ENCODE data around the gene UBASH3B. TPM values are rescaled to one million over a fixed set of nuclear protein-coding genes. Genes with fewer than 3 reads are reported as not detected.
"Not testable (repeated sequence)": the region's sequence is repeated elsewhere in the genome, so short reads cannot be mapped to it uniquely, and the experiment has no call there.

UBASH3B gene
- total RNA-seq, 1 donor from 2014 or later: 4.2 TPM

DNA sequence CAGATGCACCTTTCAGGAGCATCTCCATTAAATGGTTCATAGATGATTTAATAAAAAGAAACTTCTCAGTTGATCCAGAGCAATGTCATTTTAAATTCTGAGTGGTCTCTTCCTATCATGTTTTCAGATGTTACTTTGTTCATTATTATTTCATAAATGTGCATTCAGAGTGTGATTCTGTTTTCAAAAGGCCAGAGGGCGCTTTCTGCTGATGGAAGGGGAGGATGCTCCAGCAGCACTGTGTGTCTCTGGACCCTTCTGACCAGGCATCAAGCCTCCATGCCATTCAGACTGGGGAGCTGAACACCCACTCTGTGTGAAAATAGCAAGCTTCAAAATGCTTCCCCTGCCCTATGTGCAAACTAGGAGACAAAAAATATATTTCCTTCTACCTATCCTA lies 158.9 kb downstream of the UBASH3B start:
- no peak for DNase-seq (ENCODE audit: low spot score)
- intact Hi-C loops (cut with DNase I): no loop called here

DNA sequence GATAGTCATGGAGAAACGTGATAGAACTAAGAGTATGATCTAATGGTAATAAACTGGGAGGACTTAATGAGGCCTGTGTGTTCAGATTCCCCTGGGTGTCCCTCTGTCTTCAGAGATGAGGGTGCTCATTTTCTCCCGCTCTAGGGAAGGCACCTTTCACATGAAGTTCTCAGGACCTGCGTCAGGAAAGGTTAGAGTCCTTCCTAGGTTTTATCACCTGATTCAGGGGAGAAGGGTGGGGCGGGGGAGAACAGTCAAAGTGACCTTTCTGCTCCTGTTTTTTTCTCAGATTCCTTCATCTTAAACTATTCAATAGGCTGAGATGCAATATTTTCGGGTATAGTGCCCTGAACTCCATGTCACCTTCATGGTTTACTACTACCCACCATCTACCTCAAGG lies 160.4 kb downstream of the UBASH3B start:
- DNase-seq (ENCODE audit: low spot score): no peak
- intact Hi-C loops (cut with DNase I): no loop called here

DNA sequence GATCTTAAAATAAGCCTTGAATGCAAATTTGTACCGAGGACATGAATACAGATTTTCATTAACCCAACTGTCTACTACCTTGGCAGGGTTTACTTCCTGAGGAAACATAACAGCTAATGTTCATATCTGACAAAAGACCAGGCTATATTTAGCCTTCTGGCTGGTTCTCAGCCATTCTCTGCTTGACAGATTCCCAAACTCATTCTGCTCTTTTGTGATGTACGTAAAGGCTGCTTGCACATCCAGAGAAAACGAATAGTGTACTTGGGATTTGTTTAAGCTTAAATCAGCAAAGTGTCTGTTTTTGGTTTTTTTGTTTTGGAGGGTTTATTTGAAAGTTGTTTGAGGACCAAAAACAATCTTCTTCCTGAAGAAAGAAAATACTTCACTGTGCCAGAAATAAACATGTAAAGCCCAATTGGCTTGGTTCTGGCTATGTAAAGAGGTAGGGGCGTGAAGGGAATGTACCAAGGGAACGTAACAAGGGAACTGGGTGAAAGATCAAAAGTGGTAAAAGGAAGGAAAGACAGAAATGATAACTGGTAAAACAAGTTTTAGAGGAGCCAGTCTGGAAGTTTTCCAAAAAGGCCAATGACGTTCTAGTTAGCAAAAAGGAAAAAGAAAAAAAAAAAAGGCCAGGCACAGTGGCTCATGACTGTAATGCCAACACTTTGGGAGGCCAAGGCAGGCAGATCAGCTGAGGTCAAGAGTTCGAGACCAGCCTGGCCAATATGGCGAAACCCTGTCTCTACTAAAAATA lies 161.4 kb downstream of the UBASH3B start:
- intact Hi-C loops (cut with DNase I): no loop called here

DNA sequence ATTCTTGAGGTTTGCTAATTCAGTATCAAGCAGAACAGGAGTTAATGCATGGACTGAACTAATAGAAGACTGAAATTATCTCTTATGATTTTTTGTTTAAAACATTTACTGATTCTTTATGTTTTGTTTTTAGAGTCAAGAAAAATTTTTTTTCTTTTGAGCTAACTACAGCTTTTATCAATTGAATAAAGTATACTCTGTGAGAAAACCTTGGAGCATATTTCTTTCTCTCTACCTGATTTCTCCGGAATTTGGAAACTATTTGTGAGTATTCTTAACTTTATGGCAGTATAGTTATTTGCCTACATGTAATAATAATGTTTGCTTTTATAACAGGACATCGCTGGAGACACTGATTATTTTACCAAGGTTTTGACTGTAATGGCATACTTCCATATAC lies 164.6 kb downstream of the UBASH3B start:
- intact Hi-C loops (cut with DNase I): no loop called here
- DNase-seq (ENCODE audit: low spot score): no peak

More for the DNA sequence above, 161.4 kb downstream of the UBASH3B start:
- DNase-seq (ENCODE audit: low spot score): no peak

DNA sequence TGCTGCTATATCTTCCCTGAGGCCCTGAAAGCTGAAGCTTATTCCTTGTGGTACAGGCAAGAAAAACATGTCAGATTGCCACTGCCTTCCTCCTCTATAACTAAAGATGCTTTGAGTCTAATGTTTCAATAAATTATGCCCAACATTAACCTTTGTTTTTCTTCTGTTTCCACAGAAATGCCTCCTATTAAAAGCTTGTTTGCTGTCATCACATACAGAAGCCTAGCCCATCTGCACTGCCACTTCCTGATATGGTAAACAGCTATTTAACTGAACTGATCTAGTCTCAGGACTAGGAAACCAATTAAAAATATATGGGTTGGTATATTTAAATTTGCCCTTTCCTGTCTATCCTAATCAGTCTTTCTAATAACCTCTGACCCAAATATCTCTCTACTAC lies 165.6 kb downstream of the UBASH3B start:
- intact Hi-C loops (cut with DNase I): no loop called here
- DNase-seq (ENCODE audit: low spot score): no peak

DNA sequence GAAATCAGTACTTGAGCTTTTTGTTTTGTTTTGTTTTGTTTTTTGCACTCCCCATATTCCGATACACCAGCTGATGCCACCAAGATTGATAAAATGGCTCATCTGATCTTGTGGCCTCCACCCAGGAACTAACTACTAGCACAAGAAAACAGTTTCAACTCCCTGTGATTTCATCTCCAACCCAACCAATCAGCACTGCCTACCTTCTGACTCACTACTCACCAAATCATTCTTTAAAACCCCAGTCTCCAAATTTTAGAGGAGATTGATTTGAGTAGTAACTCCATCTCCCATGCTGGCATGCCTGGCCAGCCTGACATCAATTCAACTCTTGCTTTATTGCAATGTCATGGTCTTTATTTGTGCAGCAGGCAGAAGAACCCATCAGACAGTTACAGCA lies 166.7 kb downstream of the UBASH3B start:
- intact Hi-C loops (cut with DNase I): no loop called here
- DNase-seq (ENCODE audit: low spot score): no peak

DNA sequence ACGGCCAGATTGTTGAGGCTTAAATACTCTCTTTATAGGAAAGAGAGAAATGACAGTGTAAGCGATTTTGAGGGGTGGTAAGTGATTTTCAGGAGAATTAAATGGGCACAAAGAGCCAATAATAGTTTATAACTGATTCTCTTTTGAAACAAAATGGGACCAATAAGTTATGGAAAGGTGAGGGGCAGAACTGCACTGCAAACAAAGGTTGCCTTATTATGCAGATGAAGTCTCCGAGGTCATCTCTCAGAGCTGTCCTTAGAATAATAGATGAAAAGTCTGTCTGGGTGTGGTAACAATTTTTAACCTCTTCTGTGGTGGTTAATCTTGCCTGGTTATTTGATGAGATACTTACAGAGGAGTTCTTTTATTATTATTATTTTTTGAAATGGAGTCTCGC lies 168.0 kb downstream of the UBASH3B start:
- intact Hi-C loops (cut with DNase I): no loop called here
- DNase-seq (ENCODE audit: low spot score): no peak

DNA sequence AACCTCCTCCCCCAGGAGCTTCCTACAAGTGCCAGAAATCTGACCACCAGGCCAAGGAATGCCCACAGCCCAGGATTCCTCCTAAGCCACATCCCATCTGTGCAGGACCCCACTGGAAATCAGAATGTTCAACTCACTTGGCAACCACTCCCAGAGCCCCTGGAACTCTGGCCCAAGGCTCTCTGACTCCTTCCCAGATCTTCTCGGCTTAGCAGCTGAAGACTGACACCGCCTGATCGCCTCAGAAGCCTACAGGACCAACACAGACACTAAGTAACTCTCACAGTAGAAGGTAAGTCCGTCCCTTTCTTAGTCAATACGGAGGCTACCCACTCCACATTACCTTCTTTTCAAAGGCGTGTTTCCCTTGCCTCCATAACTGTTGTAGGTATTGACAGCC lies 173.8 kb downstream of the UBASH3B start:
- DNase-seq (ENCODE audit: low spot score); intact Hi-C loops (cut with DNase I): not testable (repeated sequence)

DNA sequence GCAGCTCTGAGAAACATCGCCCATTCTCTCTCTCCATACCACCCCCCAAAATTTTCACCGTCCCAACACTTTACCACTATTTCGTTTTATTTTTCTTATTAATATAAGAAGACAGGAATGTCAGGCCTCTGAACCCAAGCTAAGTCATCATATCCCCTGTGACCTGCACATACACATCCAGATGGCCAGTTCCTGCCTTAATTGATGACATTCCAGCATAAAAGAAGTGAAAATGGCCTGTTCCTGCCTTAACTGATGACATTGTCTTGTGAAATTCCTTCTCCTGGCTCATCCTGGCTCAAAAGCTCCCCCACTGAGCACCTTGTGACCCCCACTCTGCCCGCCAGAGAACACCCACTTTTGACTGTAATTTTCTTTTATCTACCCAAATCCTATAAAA lies 176.8 kb downstream of the UBASH3B start:
- intact Hi-C loops (cut with DNase I); DNase-seq (ENCODE audit: low spot score): not testable (repeated sequence)

DNA sequence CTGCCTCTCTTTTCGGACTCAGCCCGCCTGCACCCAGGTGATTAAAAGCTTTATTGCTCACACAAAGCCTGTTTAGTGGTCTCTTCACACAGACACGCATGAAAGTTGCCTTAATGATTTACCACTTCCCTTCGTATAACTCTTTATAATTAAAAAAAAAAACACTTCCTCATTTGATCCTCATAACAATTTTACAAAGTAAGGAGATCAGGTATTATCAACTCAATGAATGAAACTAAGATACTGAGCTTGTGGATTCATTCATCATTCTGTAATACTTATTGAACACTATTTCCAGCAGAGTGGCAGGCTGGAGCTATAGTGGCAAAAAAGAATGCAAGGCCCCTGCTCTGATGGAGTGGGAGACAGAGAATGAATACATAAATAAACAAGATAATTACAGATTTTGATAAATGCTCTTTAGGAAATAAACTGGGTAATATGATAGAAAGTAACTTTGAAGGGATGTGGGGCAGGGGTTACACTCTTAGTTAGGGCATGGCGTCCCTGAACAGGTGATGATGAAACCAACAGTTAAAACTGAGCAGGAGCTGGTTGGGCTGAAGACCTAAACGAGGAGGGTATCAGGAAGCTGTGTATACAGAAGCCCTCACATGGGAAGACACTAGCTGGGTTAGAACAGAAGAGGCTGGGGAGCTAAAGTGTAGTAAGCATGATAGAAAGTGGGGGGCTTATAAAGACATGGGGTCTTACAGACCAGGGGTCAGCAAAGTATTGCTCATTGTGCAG lies 177.4 kb downstream of the UBASH3B start:
- DNase-seq (ENCODE audit: low spot score): no peak
- intact Hi-C loops (cut with DNase I): no loop called here

DNA sequence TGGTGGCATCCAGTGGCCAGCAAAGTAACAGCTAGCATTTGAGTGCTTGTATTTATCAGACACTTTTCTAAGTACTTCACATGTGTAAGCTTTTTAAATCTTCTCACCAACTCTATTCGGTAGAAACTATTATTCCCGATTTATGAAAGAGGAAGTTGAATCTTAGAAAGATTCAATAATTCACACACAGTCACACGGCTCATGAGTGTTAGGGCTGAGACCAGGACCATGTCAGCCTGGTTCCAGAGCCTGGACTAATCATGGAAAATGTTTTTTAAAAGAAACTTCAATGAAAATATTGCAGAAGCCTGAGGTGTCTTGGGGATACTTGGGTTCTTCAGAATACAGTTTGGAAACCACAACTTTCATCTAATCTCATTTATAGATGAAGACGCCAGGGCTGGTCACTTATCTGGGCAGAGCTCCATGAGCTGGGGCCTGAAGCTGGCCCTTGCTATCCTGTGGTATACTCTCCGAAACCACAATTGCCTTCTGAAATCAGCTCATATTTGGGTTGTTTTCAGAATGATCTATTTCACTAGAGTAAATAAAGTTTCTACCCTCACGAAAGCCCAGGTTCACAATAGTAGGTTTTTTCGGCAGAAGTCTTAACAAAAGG lies 178.4 kb downstream of the UBASH3B start:
- intact Hi-C loops (cut with DNase I): no loop called here
- DNase-seq (ENCODE audit: low spot score): no peak

DNA sequence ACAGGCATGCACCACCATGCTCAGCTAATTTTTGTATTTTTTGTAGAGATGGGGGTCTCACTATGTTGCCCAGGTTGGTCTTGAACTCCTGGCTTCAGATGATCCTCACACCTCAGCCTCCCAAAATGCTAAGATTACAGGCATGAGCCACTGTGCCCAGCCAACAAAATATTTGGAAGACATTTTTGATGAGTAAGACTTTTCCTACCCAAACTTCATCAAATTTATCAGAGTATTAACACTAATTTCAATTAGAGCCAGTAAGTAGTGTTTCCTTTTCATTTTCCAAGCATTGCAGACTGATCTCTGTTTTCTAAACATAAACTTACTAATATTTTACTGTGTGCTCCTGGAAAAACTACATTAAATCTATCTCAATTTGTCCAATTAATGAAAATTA lies 181.4 kb downstream of the UBASH3B start:
- intact Hi-C loops (cut with DNase I): no loop called here
- DNase-seq (ENCODE audit: low spot score): no peak

DNA sequence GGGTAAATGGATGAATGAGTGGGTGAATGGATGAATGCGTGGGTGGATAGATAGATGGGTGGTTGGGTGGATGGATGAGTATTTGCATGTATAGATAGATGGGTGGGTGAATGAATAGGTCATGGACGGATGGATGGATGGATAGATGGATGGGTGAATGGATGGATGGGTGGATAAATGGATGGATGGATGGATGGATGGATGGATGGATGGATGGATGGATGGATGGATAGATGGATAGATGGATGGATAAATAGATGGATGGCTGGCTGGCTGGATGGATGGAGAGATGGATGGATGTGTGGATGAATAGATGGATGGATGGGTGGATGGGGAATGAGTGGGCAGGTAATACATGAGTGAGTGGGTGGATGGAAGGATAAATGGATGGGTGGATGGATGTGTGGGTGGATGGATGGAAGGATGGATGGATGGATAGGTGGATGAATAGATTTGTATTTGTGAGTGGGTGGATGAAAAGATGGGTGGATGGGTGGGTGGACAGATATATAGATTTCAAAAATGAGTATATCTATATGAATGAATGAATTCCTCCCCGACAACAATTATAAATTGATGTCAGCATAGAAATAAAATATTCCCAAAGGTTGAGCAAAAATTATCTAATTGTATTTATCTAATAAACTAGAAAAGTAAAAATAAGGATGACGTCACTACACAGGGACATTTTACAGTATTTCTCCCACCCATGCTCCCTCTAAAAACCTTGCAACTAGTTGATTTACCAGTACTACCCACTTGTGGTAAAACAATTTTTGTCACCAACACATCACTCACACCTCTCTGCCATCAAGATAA lies 182.2 kb downstream of the UBASH3B start:
- intact Hi-C loops (cut with DNase I): no loop called here
- no peak for DNase-seq (ENCODE audit: low spot score)

DNA sequence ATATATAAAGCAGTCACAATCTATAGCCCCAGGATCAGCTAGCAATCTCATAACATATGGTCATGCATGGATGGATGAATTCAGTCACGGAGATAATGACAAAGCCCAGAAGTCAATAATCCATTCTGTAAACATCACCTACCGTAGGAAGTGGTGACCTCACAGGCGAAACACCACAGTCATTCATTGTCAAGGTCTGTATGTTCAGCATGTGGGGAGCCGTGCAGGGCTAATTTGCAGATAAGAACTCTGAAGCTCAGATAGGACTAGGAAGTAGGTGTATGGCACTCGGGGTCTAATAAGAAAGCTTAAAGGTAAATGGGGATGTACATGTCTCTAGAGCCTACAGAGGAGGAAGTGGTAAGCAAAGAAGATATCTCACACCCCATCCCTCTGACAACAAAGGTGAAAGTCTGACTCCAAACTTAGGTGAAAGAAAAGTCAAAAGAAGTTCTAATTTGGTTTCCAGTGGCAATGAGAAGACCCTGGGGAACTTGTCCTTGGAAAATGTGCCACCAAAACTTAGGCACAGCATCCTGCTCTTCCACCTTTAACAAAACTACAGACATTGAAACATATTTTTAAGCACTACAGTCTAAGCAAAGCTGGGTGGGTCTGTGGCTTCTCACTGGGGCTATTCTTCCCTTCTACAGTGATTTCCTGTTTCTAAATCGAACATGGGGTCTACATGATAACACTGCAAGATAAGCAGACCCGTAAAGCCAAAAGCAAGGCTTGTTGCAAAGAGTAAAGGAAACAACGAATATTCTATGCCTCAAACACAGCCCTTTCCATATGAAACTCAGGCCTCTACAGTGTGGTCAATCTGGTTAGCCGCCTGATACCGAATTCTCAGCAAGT lies 188.0 kb downstream of the UBASH3B start:
- no peak for DNase-seq (ENCODE audit: low spot score)
- intact Hi-C loops (cut with DNase I): no loop called here

DNA sequence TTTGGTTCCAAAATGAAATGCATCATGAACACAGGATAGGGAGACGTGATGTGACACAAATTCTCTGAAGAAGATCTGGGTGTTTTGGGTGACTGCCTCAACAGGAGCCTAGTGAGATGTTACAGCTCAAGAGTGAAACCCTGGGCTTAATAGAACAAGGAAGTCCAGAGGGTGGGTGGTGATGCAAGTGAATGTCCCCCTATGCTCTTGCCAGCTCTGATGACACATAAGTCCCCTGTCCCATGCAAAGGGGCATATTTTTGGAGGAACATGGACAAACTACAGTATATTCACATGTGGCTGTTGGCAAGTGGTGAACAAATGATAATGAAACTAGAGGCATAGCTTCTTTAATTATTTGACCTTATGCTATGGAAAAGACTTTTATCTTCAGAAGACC lies 191.9 kb downstream of the UBASH3B start:
- intact Hi-C loops (cut with DNase I): no loop called here
- DNase-seq (ENCODE audit: low spot score): no peak

DNA sequence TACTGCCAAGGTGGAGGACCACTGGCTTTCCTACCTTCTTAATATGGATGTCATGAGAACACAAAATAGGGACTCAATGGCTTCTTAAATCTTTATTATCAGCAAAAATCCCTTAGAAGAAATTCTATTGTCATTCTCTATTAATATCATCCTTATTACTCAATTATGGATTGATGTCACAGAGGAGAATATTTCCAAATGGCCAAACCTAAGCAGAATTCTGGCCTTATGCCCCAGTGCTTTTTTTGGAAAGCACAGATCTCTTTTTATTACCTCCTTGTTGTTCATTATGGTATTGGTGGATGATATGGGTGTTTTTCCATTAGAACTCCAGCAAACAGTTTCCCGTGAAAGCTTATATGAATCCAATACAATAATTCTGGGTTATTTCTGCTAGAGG lies 192.7 kb downstream of the UBASH3B start:
- intact Hi-C loops (cut with DNase I): no loop called here
- no peak for DNase-seq (ENCODE audit: low spot score)

DNA sequence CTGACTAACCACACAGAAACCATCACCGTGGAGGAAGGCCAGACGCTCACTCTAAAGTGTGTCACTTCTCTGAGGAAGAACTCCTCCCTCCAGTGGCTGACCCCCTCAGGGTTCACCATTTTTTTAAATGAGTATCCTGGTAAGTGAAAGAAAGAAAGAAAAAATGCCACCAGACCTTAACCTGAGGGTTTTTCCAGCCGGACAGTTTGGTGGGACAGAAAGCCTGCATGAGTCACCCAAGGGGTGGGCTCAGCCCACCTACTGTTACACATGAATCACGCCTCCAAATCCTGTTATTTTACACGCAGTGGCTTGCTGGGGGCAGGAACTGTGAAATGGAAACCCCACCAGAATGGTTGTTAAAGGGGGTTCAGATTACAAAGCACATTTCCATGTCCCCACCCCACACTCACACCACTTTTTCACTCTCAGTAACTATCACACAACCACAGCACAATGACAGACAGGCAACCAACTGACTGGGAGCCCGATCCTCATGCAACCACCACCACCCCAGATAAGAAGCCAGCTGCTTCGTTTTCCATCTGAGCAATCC lies 194.6 kb downstream of the UBASH3B start:
- intact Hi-C loops (cut with DNase I): loop anchor here (5.0 kb wide), 1 partner anchor 218 kb away; no protein-coding TSS in a partner anchor
- no peak for DNase-seq (ENCODE audit: low spot score)

DNA sequence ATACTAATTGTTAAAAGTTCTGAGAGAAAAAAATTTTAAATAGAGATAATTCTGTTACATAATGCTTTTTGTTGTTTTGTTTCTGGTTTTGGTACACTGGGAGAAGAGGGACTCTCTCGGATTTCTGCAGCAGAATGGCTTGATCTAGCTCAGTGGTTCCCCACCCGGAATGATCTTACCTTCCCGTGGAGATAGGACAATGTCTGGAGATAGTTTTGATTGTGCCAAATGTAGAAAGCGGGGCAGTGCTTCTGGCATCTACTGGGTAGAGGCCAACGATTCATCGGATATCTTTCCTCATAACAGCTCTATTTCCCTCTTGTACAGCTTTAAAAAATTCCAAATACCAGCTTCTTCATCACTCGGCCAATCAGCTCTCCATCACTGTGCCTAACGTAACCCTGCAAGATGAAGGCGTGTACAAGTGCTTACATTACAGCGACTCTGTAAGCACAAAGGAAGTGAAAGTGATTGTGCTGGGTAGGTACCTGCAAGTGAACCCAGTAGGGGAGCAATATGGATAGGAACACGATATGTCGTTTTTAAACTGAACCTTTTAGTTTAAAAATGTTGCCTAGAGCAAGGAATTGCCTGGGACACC lies 195.9 kb downstream of the UBASH3B start:
- DNase-seq (ENCODE audit: low spot score): no peak
- intact Hi-C loops (cut with DNase I): loop anchor here (5.0 kb wide), 1 partner anchor 219 kb away; no protein-coding TSS in a partner anchor
